ENCODE results near the gene CSF2.

The CSF2 gene

GRCh38 chr5:132102101-132102701 is 28.6 kb downstream of the CSF2 start:
- no peak overlapping the region for H3K4me3 ChIP-seq (replicated peaks; ENCODE audit: insufficient read depth, low read length)
- TF ChIP-seq SPI1 (IDR thresholded peaks at IDR 0.05; ENCODE audit: borderline replicate concordance, low read depth) (no peak), REST (IDR thresholded peaks at IDR 0.05; ENCODE audit: insufficient replicate concordance, low read depth) (no peak)
- no peak overlapping the region for H3K27ac ChIP-seq (replicated peaks)
- H3K27me3 ChIP-seq (ENCODE audit: insufficient read depth, poor library complexity, severe bottlenecking), result no peaks in the 10 kb centered on the region
- DNase-seq (ENCODE audit: low read depth in 1 of 2, low spot score in 1 of 2), result no peak

- no peaks in the 10 kb centered on the region for H3K27me3 ChIP-seq (ENCODE audit: insufficient read depth, poor library complexity, severe bottlenecking)
- H3K27ac ChIP-seq (replicated peaks), result no peak overlapping the region
- no peak for DNase-seq (ENCODE audit: low read depth in 1 of 2, low spot score in 1 of 2)
- no peak overlapping the region for H3K4me3 ChIP-seq (replicated peaks; ENCODE audit: insufficient read depth, low read length)
- no peak for TF ChIP-seq GABPA (IDR thresholded peaks at IDR 0.05; ENCODE audit: low read depth)
- no peak for TF ChIP-seq REST (IDR thresholded peaks at IDR 0.05; ENCODE audit: insufficient replicate concordance, low read depth)
- no peak for TF ChIP-seq POLR2AphosphoS5 (IDR thresholded peaks at IDR 0.05; ENCODE audit: low read depth)
- TF ChIP-seq SPI1 (IDR thresholded peaks at IDR 0.05; ENCODE audit: borderline replicate concordance, low read depth), result no peak
- no peak for TF ChIP-seq CTCF (IDR thresholded peaks at IDR 0.05; ENCODE audit: insufficient read depth, low read length)
Measured at GRCh38 chr5:132102944-132103331, 29.3 kb downstream of the CSF2 start.

DNA sequence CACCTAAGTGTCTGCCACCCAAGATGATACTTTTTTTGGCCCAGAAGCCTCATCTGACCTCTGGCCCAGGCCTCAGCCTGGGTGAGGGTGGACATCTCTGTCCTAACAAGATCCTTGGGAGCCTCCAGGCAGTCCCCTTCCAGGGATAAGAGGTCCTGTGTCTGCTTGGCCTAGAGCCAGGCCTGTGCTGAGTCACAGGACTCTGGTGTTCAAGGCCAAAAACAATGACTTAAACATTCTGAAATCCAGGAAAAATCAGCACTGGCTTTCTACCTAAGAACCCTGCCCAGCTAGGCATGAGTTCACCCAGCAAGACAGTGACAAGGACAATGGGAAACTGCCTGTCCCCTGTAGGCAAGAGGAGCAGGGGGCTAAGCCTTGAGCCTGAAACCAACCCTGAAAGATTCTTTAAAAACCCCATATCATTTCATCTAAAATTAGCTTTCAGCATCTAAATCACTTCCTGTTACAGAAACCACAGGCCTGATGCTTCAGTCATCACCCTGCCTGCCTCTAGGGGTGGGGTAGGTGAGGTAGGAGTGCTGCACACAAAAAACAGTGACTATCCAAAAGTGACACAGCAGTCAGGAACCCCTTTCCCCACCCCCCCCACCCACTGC is 29.9 kb downstream of the CSF2 start:
- Histone ChIP-seq H3K27me3 (ENCODE audit: insufficient read depth, poor library complexity, severe bottlenecking) (no peaks in the 10 kb centered on the region), H3K27ac (replicated peaks) (no peak overlapping the region), H3K4me3 (replicated peaks; ENCODE audit: insufficient read depth, low read length) (no peak overlapping the region)
- peak; percentile 25 to 37 for DNase-seq (ENCODE audit: low read depth in 1 of 2, low spot score in 1 of 2)
- TF ChIP-seq SPI1 (IDR thresholded peaks at IDR 0.05; ENCODE audit: borderline replicate concordance, low read depth) (peak; percentile 50; the same call in 1 of the 2 replicates), GABPA (IDR thresholded peaks at IDR 0.05; ENCODE audit: low read depth) (no peak), POLR2AphosphoS5 (IDR thresholded peaks at IDR 0.05; ENCODE audit: low read depth) (no peak)

- DNase-seq (ENCODE audit: low read depth in 1 of 2, low spot score in 1 of 2), result no peak
- H3K4me3 ChIP-seq (replicated peaks; ENCODE audit: insufficient read depth, low read length), result no peak overlapping the region
- no peaks in the 10 kb centered on the region for H3K27me3 ChIP-seq (ENCODE audit: insufficient read depth, poor library complexity, severe bottlenecking)
- TF ChIP-seq REST (IDR thresholded peaks at IDR 0.05; ENCODE audit: insufficient replicate concordance, low read depth), result no peak
- TF ChIP-seq SPI1 (IDR thresholded peaks at IDR 0.05; ENCODE audit: borderline replicate concordance, low read depth), result no peak
- no peak for TF ChIP-seq GABPA (IDR thresholded peaks at IDR 0.05; ENCODE audit: low read depth)
- no peak for TF ChIP-seq POLR2AphosphoS5 (IDR thresholded peaks at IDR 0.05; ENCODE audit: low read depth)
- no peak for TF ChIP-seq CTCF (IDR thresholded peaks at IDR 0.05; ENCODE audit: insufficient read depth, low read length)
- no peak overlapping the region for H3K27ac ChIP-seq (replicated peaks)
Measured at GRCh38 chr5:132103969-132104391, 30.4 kb downstream of the CSF2 start.

Measured in HL-60 (cell line).